ELF-1 (cell line): ENCODE data around the gene TNXB.
A peak's percentile ranks its signal among the peaks of the same experiment; 100 is the strongest.
"Not testable (repeated sequence)": the region's sequence is repeated elsewhere in the genome, so short reads cannot be mapped to it uniquely, and the experiment has no call there.

Source experiments
- DNase-seq: peaks from one replicate; pipeline ENCODE4 v3.0.0-alpha.2; 2016; ENCODE audit warnings: low read depth, low spot score

The TNXB gene

GRCh38 chr6:32144238-32144637 lies 35.1 kb upstream of the TNXB start:
- DNase-seq: not testable (repeated sequence)

DNA sequence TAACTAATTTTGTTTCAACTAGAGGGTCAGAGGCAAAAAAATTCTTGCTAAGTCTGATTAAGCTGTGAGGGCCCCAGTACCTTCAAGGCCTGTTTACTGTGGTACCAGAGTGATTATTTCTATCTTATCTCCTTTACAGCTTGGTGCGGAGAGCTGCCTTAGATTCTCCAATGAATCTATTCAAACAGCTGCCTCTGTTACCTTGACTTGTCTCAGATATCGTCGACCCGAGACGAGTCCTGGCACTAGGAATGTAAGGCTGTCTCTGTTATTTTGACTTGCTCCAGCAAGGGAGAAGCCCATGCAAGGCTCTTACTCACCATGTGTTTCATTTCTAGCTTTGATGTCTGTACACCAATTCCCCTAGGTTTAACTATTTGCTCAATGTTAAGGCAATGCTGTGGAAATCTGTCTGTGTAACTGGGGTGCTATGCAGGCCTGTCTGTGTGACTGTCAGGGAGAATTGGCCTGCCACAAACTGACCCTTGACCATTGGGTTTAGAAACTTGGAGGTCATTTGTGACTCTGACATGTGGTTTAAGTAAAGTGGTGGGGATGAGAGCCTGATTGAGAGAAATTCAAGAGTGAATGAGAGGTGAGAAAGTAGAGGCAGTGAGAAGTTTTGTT lies 31.4 kb upstream of the TNXB start:
- no peak for DNase-seq

GRCh38 chr6:32139590-32139989 lies 30.5 kb upstream of the TNXB start:
- DNase-seq: no peak

DNA sequence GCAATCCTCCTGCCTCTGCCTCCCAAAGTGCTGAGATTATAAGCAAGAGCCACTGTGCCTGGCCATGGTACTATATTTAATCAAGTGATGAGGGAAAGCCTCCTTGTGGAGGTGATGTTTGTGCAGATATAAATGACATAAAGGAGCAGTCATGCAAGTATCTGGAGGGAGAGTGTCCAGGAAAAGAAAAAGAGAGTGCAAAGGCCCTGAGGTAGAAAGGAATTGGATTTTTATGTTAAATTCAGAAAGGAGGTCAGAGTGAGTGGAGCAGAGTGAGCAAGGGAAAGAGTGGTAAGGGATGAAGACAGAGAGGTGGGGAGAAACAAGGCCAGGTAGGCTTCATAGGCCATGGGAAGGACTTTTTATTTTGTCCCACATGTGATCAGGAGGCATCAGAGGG lies 28.3 kb upstream of the TNXB start:
- DNase-seq: no peak

DNA sequence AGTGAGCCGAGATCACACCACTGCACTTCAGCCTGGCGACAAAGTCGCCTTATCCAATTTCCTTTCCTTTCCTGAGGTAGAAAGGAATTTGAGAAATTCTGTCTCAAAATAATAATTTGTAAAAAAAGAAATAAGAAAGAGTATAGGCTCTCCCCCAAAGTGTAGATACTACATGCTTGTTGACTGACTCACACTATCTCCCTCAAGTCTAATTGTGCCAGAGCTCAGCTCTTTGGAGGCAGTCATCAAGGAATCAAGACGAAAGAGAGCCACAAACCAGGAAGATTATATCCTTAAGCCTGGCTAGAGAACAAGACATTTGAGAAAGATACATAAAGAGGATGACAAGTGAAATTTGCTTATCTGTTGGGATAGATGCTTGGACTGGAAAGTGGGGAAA lies 24.6 kb upstream of the TNXB start:
- DNase-seq: no peak

DNA sequence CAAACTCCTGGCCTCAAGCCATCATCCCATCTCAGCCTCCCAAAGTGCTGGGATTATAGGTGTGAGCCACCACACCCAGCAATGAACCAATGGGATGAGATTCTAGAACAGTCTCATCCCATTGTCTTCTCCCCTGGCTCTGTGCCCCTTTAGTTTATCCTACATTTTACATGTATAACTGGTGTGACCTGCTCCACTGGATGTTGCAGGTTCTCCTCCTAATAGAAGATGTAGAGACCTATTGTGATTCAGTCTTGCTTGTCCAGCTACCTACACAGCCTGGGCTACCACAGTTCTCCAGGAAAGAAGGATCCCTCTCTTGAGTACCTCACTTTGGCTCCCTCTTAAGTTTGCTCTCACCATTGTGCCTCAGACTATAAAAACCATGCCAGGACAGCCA lies 23.0 kb upstream of the TNXB start:
- no peak for DNase-seq

DNA sequence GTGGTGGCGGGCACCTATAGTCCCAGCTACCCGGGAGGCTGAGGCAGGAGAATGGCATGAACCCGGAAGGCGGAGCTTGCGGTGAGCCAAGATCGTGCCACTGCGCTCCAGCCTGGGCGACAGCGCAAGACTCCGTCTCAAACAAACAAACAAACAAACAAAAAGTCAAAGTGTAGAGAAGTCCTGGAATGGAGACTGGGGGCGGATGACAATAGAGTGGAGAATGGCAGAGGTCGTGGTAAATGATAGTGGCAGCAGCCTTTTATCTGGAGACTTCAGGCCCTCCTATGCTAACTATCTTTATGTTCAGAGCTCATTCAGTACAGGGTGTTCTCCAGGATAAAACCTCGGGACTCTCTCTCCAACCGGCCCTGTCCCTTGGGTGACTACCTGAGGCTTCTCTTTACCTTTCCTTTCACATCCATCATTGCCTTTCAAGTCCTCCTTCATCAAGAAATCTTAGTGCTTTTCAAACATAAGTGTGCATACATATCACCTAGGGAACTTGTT lies 22.4 kb upstream of the TNXB start:
- DNase-seq: no peak

DNA sequence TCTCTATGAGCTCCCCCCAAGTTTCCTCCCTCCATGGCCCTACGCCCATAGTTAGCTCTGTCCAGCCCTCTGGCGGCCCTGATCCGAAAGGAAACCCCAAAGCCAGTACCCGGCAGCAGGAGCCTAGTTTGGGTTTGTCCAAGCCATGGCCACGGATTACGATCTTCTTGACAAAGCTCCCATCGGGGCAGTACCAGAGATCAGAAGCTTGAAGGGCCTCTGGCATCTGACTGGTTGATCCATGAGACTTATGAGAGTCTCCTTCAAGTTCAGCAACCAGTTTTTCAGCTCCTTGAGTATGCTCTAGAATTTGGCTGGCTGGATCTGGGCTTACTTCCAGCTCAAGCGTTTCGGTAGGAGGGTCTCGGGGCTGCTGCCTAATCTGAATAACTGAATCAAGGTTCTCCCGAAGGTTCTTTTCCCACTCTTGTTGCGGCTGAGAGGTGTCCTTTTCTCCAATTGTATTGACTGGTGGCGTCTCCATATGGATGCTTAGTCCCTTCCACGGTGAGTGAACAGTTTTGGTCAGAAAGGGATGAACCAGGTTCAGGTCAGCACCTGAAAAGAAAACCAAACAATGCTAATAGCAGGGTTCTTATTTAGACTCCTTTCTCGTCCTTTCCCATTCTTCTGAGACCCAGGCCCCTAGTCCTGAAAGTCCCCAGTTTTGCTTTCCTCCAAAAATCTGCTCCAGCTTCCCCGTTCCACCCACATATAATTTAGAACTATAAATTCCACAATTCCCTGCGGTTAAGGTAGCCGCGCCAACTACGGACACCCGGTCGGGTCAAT lies 20.4 kb upstream of the TNXB start:
- no peak for DNase-seq

- no peak for DNase-seq
Observed at GRCh38 chr6:32128751-32129296, 19.7 kb upstream of the TNXB start.

- peak; percentile 97 for DNase-seq
Observed at GRCh38 chr6:32127717-32128592, 18.8 kb upstream of the TNXB start, which contains the start of gene ATF6B. Gene ATF6B (minus strand): TSS chr6:32128246. CDS start chr6:32128207, 39 bp downstream.

GRCh38 chr6:32127409-32127716 lies 18.2 kb upstream of the TNXB start:
- DNase-seq: no peak

DNA sequence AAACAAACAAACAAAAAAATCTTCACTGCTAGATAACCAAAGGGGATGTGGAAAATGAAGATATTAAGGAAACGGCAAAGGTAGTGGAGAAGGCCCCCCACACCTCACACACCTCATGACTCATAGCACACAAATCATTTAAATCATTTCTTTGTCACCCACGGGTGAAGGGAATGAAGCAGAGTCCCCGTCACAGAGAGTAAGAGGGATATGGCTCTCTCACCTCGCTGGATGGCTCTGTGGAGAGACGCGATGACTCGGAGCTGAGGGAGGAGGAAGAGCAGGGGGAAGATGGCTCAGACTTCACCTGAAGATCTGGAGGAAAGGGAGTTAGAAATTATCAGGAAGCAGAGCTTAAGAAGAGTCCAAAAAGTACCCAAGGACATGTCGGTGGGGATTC lies 17.7 kb upstream of the TNXB start:
- no peak for DNase-seq

DNA sequence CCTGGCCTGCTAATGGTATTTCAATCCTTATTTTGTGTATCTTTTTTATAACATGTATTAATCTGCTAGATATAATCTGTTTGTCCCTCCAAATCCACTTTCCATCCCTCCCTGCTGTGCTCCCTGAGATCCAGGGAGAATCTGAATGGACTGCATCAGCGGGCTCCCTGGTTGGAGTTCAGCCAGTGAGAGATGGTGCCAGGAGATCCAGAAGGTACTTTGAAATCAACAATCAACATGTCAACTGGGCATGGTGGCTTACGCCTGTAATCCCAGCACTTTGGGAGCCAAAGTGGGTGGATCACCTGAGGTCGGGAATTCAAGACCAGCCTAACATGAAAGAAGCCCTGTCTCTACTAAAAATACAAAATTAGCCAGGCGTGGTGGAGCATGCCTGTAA lies 14.5 kb upstream of the TNXB start:
- no peak for DNase-seq

DNA sequence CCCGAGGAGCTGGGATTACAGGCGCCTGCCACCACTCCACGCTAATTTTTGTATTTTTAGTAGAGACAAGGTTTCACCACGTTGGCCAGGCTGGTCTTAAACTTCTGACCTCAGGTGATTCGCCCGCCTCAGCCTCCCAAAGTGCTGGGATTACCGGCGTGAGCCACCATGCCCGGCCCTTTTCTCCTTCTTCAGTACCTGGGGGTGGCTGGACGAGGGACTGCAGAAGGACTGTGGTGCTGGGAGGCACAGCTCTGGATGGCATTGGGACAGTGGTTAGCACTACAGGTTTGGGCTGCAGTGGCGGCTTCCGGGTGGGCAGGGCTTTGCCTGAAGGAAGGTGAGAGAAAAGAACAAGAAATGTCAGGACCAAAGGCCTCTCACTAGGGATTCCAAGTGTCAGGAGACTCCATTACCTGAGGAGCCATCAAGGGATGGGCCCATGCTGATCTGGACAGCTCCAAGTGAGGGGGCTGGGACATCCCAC lies 11.5 kb upstream of the TNXB start:
- DNase-seq: no peak

DNA sequence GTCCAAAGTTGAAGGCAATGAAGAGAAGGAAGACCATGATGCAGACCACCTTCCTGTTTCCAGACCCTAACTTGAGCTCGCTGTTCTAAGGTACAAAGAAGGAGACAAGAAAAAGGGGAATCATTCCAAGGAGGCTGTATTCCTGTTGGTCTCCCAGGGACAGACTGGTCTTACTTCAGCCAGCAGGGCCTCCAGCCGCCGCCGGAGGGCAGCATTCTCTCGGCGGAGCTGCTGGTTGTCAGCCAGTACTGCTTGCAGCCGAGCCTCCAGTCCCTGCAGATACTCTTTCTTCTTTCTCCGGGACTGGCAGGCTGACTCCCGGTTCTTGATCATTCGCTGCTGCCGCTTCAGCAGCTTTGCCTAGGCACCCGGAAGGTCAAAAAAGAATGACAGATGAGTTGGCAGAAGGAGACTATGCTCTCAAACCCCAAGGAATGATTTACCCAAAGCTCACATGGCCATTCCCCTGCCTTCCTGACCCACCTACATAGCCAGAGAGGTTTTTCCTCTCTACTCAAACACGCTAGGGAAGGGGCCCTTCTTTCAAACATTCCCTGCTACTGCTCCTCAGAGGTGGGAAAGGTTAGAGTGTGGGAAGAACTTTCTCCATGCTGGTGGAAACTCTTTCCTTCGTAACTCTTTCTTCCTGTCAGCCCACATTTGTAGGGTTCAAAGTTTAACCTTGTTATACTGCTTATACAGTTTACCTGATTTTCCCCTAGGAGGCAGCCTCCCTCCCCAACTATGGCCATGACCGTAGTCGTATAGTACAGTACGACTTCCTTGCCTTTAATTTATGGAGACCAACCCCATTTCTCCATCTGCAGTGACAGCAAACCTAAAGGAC lies 9.9 kb upstream of the TNXB start:
- peak; percentile 87 for DNase-seq

DNA sequence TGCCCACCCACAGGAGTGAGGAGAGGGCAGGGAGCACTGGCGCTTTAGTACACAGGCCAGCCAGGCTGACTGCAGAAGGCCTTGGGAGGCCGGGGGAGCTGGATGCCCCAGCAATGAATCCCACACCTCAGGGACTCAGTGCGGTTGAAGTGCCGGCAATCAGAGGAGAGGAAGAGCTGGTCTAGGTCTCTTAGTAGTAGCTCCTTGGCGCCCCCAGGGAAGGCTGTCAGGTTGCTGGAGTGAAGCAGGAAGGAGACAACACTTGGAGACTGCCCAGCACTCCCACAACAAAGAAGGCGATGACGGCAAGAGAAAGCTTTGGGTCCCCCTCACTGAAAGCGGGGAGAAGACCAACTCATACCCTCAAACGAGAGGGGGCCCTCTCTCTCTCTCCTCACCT lies 8.3 kb upstream of the TNXB start:
- no peak for DNase-seq

GRCh38 chr6:32116674-32117073 lies 7.5 kb upstream of the TNXB start:
- no peak for DNase-seq

GRCh38 chr6:32115623-32116022 lies 6.5 kb upstream of the TNXB start:
- DNase-seq: no peak

GRCh38 chr6:32114796-32115195 lies 5.7 kb upstream of the TNXB start:
- no peak for DNase-seq

DNA sequence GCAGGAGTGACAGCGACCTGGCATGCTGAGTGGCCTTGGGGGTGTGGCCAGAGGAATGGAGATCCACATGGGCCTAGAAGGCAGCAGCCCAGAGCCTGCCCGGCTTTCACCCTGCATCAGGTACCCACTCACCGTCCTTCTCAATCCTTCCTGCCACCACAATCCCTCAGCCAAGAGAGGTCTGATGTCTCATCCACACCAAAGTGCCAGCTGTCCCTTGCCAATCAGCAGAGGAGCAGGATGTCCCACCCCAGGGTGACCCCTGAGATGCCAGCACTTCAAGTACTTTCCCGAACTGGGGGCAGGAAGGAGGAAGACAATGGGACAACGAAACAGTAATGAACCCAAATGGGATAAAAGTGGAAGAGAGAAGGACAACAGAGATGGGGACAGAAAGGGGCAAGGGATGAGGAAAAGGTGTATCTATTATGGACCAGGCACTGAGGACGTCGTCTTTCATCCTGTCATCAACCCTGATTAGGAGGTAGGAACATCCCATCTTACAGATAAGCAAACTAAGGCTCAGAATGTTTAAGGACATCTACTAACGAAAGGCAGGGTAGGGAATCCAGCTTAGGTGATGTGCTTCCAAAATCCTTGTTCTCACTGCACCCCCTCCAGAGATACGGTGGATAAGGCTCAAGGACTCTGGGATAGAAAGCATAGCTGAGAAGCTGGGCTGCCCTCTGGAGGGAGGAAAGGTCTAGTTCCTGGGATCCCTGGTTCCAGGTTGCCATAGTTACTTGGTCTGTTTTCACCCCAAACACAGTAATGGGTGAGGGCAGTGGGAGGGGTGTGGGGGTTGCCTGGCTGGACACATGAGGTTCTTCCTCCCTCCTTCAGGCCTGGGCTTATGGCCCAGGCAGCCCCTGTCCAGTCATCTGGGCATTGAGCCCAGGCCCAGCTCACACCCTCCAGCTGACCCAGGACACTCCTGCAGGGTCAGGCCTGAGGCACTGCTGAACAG lies 4.5 kb upstream of the TNXB start:
- peak; percentile 66 for DNase-seq
